HG02763 (cell line): ENCODE results near the gene TRIM3.

ENCODE experiments used
- ATAC-seq: cut with Tn5 transposase; IDR thresholded peaks from one replicate; pipeline ENCODE4 v1.9.1; 2021; ENCODE audit warnings: mild to moderate bottlenecking, moderate library complexity; ENCODE audit not compliant: unreplicated experiment

TRIM3 gene

GRCh38 chr11:6442441-6442840, 31.3 kb downstream of the TRIM3 start:
- ATAC-seq, result no peak

DNA sequence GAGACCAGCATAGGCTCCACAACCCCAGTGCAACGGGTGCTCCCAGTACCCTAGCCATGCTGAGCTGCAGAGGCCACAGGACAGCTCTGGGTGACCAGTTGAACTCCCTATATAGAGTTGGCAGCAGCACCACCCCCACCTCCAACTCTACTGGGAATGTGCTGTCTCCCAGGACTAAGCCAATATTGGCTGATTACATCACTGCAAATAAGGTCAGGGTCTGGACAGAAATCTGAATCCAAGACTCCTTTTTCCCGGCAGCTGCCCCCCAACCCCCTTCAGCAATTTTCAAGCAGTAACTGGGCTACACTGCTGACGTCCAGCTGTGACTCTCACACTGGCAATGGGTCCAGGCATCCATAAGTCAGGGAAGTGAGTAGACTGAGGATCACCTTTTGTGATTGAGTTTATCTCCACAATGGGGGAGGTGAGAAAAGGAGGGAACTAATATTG, 32.8 kb downstream of the TRIM3 start, which contains the start of gene HPX:
TSS of gene HPX (minus strand) at position 82 of the 453 bp plus-strand sequence. CDS start at position 58, 24 bp downstream.
- no peak for ATAC-seq

DNA sequence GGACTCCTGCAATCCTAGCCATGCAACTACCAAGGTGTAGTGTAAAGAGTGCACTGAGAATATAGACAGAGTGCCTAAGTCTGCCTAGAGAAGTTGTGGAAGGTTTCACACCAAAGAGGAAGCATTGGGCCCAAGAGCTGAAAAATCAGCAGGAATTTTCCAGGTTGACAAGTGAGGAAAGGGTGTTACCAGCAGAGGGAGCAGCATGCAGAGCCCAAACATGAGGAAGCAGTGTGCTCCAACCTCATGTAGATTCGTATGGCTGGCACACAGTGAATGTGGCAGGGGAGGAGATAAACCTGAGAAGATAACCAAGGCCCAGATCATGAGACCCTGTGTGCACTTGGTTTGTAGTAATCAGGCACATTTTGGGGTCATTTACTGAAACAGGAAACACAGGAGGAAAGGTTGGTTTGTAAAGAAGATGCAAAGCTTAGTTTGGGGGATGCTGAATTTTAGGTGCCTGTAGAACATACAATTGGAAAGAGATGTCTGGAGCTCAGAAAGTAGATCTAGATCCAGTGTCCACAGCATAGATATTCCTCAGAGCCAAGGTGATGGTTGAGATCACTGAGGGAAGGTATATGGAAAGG, 34.7 kb downstream of the TRIM3 start:
- no peak for ATAC-seq

DNA sequence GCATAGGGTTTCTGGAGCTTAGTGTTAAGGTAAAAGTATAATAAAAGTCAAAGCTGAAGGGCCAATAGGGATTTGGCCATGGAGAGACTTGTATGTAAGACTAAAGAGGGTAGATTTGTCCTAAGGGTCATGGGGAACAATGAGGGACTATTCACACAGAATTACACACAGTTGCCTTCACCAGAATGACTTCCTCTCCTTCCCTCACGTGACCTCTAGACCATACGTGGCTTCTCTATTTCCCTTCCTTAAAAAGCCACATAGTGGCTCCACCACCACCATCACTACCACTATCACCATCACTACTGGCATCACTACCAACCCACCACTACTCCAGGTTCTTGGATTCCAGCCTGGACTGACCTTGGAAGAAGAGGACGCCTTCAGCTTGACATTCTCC, 35.7 kb downstream of the TRIM3 start:
- ATAC-seq, result no peak

DNA sequence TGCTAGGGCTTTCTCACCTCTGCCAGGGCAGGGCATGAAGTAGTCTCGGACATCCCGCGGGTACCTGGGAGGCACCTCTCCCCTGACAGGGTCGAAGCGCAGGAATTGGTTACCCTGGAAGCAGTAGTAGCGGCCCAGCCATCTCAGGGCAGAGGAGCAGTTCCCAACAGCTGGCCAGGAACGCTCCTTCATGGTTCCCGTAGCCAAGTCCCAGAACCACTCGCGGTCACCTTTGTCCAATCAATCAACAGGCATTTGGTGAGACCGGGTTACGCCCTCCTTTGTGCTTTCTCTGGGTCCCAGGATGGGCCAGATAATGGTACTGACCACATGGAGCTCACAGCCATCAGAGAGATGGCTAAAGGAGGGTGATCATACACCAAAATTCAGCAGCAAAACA, 36.3 kb downstream of the TRIM3 start:
- no peak for ATAC-seq

DNA sequence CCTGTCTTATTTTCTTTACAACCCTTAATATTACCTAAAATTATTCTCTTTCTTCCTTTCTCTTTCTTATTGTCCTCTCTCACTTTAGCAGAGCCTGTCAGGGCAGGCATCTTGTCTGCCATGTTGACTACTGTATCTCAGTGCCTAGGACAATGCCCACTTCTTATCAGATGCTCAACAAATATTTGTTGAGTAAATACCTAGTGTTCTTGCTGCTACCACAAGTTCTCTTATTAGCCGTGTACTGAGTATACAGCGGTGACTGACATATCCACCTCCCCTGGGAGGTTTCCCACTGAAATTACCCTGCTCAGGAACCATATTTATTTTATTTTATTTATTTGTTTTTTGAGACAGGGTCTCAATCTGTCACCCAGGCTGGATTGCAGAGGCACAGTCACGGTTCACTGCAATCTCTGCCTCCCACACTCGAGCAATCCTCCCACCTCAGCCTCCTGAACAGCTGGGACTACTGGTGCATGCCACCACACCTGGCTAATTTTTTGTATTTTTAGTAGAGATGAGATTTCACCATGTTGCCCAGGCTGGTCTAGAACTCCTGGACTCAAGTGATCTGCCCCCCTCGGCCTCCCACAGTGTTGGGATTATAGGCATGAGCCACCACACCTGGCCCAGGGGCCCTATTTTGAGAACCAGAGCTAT, 39.6 kb downstream of the TRIM3 start:
- no peak for ATAC-seq

- no peak for ATAC-seq
Observed at GRCh38 chr11:6431861-6432260, 41.9 kb downstream of the TRIM3 start.

- no peak for ATAC-seq
Observed at GRCh38 chr11:6427516-6427915, 46.2 kb downstream of the TRIM3 start.

- ATAC-seq, result no peak
Observed at GRCh38 chr11:6420677-6421076, 53.1 kb downstream of the TRIM3 start.

- peak; percentile 52 for ATAC-seq
Observed at GRCh38 chr11:6419009-6419631, 54.6 kb downstream of the TRIM3 start, which contains the start of gene APBB1. Gene APBB1, minus strand, starts transcription at chr11:6419094. Its CDS starts 7,747 bp downstream, at chr11:6411347.

GRCh38 chr11:6418557-6419008, 55.2 kb downstream of the TRIM3 start:
- ATAC-seq, result no peak

DNA sequence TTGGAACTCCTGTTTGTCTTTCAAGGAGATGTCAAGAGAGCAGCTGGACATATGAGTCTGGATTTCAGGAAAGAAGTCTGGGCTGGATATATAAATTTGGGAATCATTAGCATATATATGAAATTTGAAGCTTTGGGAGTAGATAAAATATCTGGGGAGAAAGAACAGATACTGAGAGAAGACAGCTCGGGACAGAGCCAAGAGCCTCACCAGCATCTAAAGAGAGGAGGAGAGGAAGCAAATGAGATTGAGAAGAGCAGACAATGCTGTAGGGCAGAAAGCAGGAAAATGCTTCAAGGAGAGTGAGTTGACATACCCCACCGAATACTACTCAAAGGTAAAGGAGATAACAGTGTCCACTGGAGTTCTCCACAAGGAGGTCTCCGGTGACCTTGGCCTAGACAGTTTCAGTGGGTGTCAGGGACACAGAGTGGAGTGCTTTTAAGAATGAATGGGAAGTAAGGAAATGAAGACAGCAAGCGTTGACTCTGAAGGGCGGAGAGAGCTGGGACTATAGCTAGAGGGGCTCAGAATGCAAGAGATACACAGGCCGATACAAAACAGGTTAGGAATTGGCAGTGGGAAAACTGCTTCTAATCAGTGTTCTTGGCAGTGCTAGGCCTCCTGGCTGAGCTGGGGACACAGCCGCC, 55.7 kb downstream of the TRIM3 start:
- ATAC-seq, result no peak

DNA sequence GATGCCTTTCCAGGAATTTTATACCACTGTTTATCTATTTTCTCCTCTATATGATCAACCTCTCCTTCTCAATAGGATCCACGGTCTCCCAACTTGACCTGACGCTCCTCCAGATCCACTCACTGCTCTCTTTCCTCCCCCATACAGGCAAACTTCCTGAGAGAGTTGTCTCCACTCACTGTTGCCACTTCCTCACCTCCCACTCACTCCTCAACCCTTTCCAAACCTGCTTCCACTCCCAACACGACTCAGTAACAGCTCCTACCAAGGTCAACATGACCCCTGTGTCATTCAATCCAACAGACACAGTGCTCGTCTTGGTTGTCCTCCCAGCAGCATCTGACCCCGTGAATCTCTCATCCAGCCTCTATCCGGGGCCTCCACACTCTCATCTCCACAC, 57.9 kb downstream of the TRIM3 start:
- no peak for ATAC-seq

GRCh38 chr11:6414874-6415328, 58.8 kb downstream of the TRIM3 start:
- no peak for ATAC-seq

DNA sequence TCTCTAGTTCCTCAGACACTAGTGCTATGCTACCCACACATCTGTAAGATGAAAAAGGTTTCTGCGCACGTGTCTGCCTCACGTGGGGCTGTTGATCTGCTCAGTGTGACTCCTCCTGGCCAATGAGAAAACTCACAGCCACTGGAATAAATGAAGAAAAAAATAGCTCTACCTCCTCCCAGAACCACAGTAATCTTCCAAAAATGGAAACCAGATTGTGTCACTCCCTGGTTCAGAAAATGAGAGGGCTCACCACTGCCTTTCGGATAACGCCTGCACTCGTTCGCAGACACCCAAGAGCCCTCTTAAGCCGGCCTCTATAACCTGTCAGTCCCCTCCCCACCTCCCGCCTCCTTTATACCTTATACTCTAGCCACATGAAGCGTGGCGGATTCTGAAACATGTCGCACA, 59.9 kb downstream of the TRIM3 start:
- ATAC-seq, result no peak

GRCh38 chr11:6411594-6412031, 62.1 kb downstream of the TRIM3 start:
- ATAC-seq, result no peak

GRCh38 chr11:6410695-6411430, 62.9 kb downstream of the TRIM3 start:
- ATAC-seq, result no peak

GRCh38 chr11:6406370-6406769, 67.4 kb downstream of the TRIM3 start:
- no peak for ATAC-seq

- ATAC-seq, result no peak
Observed at GRCh38 chr11:6405846-6406245, 67.9 kb downstream of the TRIM3 start.

DNA sequence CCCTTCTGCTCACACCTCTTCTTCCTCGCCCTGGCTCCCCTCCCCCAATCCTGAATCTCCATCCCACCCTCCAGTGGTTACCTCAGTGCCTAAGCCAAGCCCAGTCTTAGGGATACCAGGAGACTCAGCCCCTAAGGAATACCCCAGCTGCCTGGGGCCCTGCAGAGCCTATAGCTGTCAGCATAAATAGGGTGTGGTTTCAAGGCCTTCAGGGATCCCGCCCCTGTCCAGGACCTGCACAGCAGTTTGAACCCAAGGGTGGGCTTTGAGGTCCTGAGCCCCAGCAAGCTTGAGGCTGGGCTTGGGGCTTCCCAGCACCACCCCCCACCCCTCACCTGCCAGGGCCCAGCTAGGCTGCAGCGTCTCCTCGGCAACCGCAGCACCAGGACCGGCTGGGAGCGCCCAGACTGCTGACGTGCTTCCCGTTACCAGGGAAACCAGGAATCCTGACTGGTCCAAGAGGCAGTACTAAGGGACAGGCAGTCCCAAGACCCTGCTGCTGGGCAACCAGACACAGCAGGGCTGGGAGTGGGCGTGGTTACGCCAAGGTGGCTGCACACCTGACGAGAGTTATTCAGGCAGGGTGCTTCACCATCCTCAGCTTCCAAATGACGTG, 68.6 kb downstream of the TRIM3 start:
- no peak for ATAC-seq
